ENCODE data around the gene RALGPS1. TPM values are rescaled to one million over a fixed set of nuclear protein-coding genes. Genes with fewer than 3 reads are reported as not detected.

RALGPS1 gene
- polyA plus RNA-seq, 2 of the 4 experiments (the other 2 are of a cell fraction), result 5.0 to 7.9 TPM

- WGBS (ENCODE audit: missing lambda C conversion rate), result 96% methylated on average over 23 of the region's 23 CpGs
- no peak for FAIRE-seq
- H3K27ac ChIP-seq, result no peak overlapping the region
Measured at GRCh38 chr9:126880226-126880946, 34.2 kb upstream of the RALGPS1 start.

GRCh38 chr9:126880947-126881332, 33.6 kb upstream of the RALGPS1 start:
- Histone ChIP-seq H3K4me2 (no peak overlapping the region), H3K4me1 (peaks cover 8% of the 10 kb centered on the region; the same call in 2 of the 3 replicates), H3K4me3 (no peak overlapping the region), H3K9me3 (no peaks in the 10 kb centered on the region), H3K27ac (no peak overlapping the region)
- FAIRE-seq (no peak), DNase-seq (ENCODE audit: low read depth in 1 of 2, low spot score in 1 of 2) (no peak), ATAC-seq (no peak)
- ChIA-PET POLR2A (no interaction called here), CTCF (no interaction called here)
- TF ChIP-seq RFX5 (IDR thresholded peaks at IDR 0.05) (no peak), JUNB (IDR thresholded peaks at IDR 0.05) (no peak), BHLHE40 (IDR thresholded peaks at IDR 0.05; ENCODE audit: low read depth, low read length) (no peak), RARB (CRISPR knock-in tag; IDR thresholded peaks at IDR 0.05) (no peak), GATA3 (IDR thresholded peaks at IDR 0.05; ENCODE audit: borderline replicate concordance) (no peak), HOXB5 (CRISPR knock-in tag; IDR thresholded peaks at IDR 0.05) (no peak), ESRRA (IDR thresholded peaks at IDR 0.05; ENCODE audit: borderline replicate concordance, low read length) (no peak), PBX3 (IDR thresholded peaks at IDR 0.05) (no peak), CEBPB (IDR thresholded peaks at IDR 0.05) (no peak), KDM5A (IDR thresholded peaks at IDR 0.05) (no peak)
- 96% methylated on average over 6 of the region's 6 CpGs for WGBS (ENCODE audit: missing lambda C conversion rate)

More at GRCh38 chr9:126880226-126880946, 34.2 kb upstream of the RALGPS1 start:
- DNase-seq (ENCODE audit: low read depth in 1 of 2, low spot score in 1 of 2), result no peak
- no peak overlapping the region for H3K4me3 ChIP-seq
- peaks cover 12% of the 10 kb centered on the region; the same call in 2 of the 3 replicates for H3K4me1 ChIP-seq
- no peaks in the 10 kb centered on the region for H3K9me3 ChIP-seq
- ChIA-PET POLR2A (no interaction called here), CTCF (interaction anchor here (0.6 to 0.7 kb wide), 2 partner anchors 15 to 20 kb away, joined by 3 read pairs; partner anchors contain the start of gene ZBTB34)
- no peak overlapping the region for H3K4me2 ChIP-seq
- ATAC-seq, result no peak
- TF ChIP-seq TP53 (CRISPR knock-in tag; IDR thresholded peaks at IDR 0.05) (no peak), USF2 (IDR thresholded peaks at IDR 0.05) (no peak), HOXB5 (CRISPR knock-in tag; IDR thresholded peaks at IDR 0.05) (no peak), ELK1 (IDR thresholded peaks at IDR 0.05; ENCODE audit: low read depth, low read length) (no peak), ZC3H11A (IDR thresholded peaks at IDR 0.05) (no peak), BCL3 (IDR thresholded peaks at IDR 0.05) (no peak)

GRCh38 chr9:126882746-126883145, 31.8 kb upstream of the RALGPS1 start:
- ATAC-seq, result no peak
- CTCF ChIA-PET, result no interaction called here

More at GRCh38 chr9:126882746-126883145, 31.8 kb upstream of the RALGPS1 start:
- TF ChIP-seq MAFK (IDR thresholded peaks at IDR 0.05; ENCODE audit: partially characterized antibody), result no peak
- no peak for TF ChIP-seq TP53 (CRISPR knock-in tag; IDR thresholded peaks at IDR 0.05)
- TF ChIP-seq ATOH8 (CRISPR knock-in tag; IDR thresholded peaks at IDR 0.05; ENCODE audit: low read depth), result no peak
- TF ChIP-seq KDM1A (IDR thresholded peaks at IDR 0.05; ENCODE audit: low read depth), result no peak
- TF ChIP-seq CHD2 (IDR thresholded peaks at IDR 0.05; ENCODE audit: low read length, partially characterized antibody), result no peak
- TF ChIP-seq HDAC2 (IDR thresholded peaks at IDR 0.05), result no peak
- no peak for TF ChIP-seq NFE2L2 (conservative IDR thresholded peaks at IDR 0.05; ENCODE audit: low read length)
- TF ChIP-seq CEBPB (IDR thresholded peaks at IDR 0.05), result no peak
- no peak for TF ChIP-seq ELK1 (IDR thresholded peaks at IDR 0.05; ENCODE audit: low read depth, low read length)
- no peak for TF ChIP-seq CHD4 (IDR thresholded peaks at IDR 0.05; ENCODE audit: borderline replicate concordance)
- Histone ChIP-seq H3K4me1 (peaks cover 8% of the 10 kb centered on the region; the same call in 2 of the 3 replicates), H3K9me3 (no peaks in the 10 kb centered on the region), H3K4me3 (no peak overlapping the region), H3K27ac (no peak overlapping the region), H3K4me2 (no peak overlapping the region)
- WGBS (ENCODE audit: missing lambda C conversion rate), result 94% methylated on average over 11 of the region's 11 CpGs
- POLR2A ChIA-PET, result no interaction called here
- no peak for FAIRE-seq
- DNase-seq (ENCODE audit: low read depth in 1 of 2, low spot score in 1 of 2), result no peak

All from A549 (cell line).